Pons (tissue), 1 donor: ENCODE data around the gene SPANXC.
"Not testable (repeated sequence)": the region's sequence is repeated elsewhere in the genome, so short reads cannot be mapped to it uniquely, and the experiment has no call there.

Experiments used
- DNase-seq: peaks from one replicate; pipeline ENCODE4 v3.0.0-alpha.2; 2016; ENCODE audit warnings: low spot score

Gene SPANXC, protein sequence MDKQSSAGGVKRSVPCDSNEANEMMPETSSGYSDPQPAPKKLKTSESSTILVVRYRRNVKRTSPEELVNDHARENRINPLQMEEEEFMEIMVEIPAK

GRCh38 chrX:141242417-141242816, at the start of gene SPANXC:
TSS of gene SPANXC (minus strand) at chrX:141242517. CDS start at chrX:141242457, 60 bp downstream.
- not testable (repeated sequence) for DNase-seq

- no peak for DNase-seq
Measured at GRCh38 chrX:141279476-141279875, 37.2 kb upstream of the SPANXC start.

- peak; percentile 51 for DNase-seq
Measured at GRCh38 chrX:141278306-141278705, 36.0 kb upstream of the SPANXC start.

GRCh38 chrX:141258080-141258479, 15.8 kb upstream of the SPANXC start:
- no peak for DNase-seq

GRCh38 chrX:141221611-141222010, 20.7 kb downstream of the SPANXC start:
- DNase-seq, result no peak

DNA sequence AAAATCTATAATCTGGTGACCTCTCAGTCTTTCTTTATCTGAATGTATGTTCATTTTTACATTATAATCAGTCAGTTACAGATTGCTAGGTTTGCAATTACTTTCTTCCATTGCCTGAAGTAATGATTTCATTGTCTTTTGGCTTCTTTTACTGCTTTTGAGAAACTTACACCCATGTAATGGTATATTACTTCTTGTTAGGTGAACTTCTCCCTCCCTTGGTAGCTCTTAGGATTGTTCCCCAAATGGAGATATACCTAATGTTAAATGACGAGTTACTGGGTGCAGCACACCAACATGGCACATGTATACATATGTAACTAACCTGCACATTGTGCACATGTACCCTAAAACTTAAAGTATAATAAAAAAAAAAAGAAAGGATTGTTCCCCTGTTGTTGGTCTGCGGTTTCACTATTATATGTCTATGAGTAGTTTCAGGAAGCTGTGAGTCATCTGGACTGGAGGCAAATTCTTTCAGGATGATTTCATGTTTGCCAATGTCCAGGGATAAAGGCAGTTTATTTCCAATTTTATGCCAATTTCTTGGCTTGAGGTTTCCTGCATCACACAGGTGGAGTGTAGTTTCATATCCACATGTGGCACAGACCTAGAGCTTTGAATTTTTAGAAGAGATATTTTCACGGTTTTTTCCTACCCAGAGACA, 21.8 kb downstream of the SPANXC start:
- DNase-seq, result no peak

DNA sequence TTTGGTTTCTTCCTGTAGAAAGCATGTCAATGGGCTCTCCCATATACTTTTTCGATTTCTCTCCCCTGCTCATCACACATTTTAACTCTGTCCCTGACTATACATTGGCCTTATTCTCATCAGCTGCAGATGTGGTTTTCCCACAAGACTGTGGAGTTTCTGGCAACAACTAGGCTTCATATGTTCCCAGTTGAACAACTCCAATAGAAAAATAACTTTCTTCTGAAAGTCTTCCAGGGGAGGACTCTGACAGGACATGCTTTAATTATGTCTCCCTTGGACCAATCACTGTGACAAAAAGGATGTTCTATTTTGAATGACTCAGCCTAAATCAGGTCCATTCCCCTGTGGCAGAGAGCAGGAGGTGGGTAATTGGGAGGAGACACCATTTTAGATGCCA, 28.1 kb downstream of the SPANXC start:
- DNase-seq, result no peak

DNA sequence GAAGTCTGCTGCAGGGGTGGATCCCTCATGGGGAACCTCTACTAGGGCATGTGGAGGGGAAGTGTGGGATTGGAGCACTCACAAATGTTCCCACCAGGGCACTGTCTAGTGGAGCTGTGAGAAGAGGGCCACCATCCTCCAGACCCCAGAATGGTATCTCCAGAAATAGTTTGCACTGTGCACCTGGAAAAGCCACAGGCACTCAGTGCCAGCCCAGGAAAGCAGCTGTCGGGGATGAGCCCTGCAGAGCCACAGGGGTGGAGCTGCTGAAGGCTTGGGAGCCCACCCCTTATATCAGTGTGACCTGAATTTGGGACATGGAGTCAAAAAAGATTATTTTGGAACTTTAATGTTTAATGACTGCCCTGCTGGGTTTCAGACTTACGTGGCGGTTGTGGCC, 40.4 kb downstream of the SPANXC start:
- no peak for DNase-seq
